ENCODE data around the gene AMOT.
"Not testable (repeated sequence)": the region's sequence is repeated elsewhere in the genome, so short reads cannot be mapped to it uniquely, and the experiment has no call there.

AMOT gene

GRCh38 chrX:112840382-112841113 is at the start of gene AMOT:
Gene AMOT, minus strand, starts transcription at chrX:112840831. Its CDS starts 17,705 bp downstream, at chrX:112823126.
- peak; percentile 99 for DNase-seq

- no peak for DNase-seq
Observed at GRCh38 chrX:112889400-112889799, 48.8 kb upstream of the AMOT start.

- DNase-seq, result no peak
Observed at GRCh38 chrX:112888916-112889315, 48.3 kb upstream of the AMOT start.

- no peak for DNase-seq
Observed at GRCh38 chrX:112877771-112878173, 37.1 kb upstream of the AMOT start.

GRCh38 chrX:112874614-112875013 is 34.0 kb upstream of the AMOT start:
- no peak for DNase-seq

GRCh38 chrX:112874175-112874574 is 33.5 kb upstream of the AMOT start:
- DNase-seq, result no peak

GRCh38 chrX:112868586-112868985 is 28.0 kb upstream of the AMOT start:
- DNase-seq, result no peak

GRCh38 chrX:112867570-112867969 is 26.9 kb upstream of the AMOT start:
- peak; percentile 88 for DNase-seq

GRCh38 chrX:112866175-112866574 is 25.5 kb upstream of the AMOT start:
- DNase-seq, result no peak

- no peak for DNase-seq
Observed at GRCh38 chrX:112865464-112866025, 24.9 kb upstream of the AMOT start.

- no peak for DNase-seq
Observed at GRCh38 chrX:112863850-112864249, 23.2 kb upstream of the AMOT start.

GRCh38 chrX:112857478-112857878 is 16.8 kb upstream of the AMOT start:
- DNase-seq, result peak; percentile 79

GRCh38 chrX:112854901-112855300 is 14.3 kb upstream of the AMOT start:
- DNase-seq, result not testable (repeated sequence)

GRCh38 chrX:112852851-112853250 is 12.2 kb upstream of the AMOT start:
- DNase-seq, result no peak

- DNase-seq, result peak; percentile 88
Observed at GRCh38 chrX:112851806-112852205, 11.2 kb upstream of the AMOT start.

- DNase-seq, result peak; percentile 91
Observed at GRCh38 chrX:112851161-112851779, 10.6 kb upstream of the AMOT start.

- DNase-seq, result no peak
Observed at GRCh38 chrX:112849016-112849415, 8.4 kb upstream of the AMOT start.

GRCh38 chrX:112846782-112847181 is 6.2 kb upstream of the AMOT start:
- DNase-seq, result no peak

- DNase-seq, result peak; percentile 76
Observed at GRCh38 chrX:112846187-112846586, 5.6 kb upstream of the AMOT start.

- DNase-seq, result no peak
Observed at GRCh38 chrX:112844250-112844649, 3.6 kb upstream of the AMOT start.

- no peak for DNase-seq
Observed at GRCh38 chrX:112841820-112842157, 1.2 kb upstream of the AMOT start.

GRCh38 chrX:112841114-112841819 is 636 bp upstream of the AMOT start:
- peak; percentile 96 for DNase-seq

GRCh38 chrX:112839856-112840255 is 775 bp downstream of the AMOT start:
- no peak for DNase-seq

GRCh38 chrX:112837531-112837930 is 3.1 kb downstream of the AMOT start:
- DNase-seq, result no peak
